Ishikawa (cell line): ENCODE measurements around the gene CGRRF1.

Experiments
- CEBPB ChIP-seq: IDR thresholded peaks from 2 replicates; pipeline ENCODE4 v1.6.1; 2012
- CREB1 ChIP-seq: IDR thresholded peaks from 2 replicates; pipeline ENCODE4 v1.6.1; 2012; ENCODE audit warnings: low read depth
- EGR1 ChIP-seq: IDR thresholded peaks from 2 replicates; pipeline ENCODE4 v1.6.1; 2012
- EP300 ChIP-seq: IDR thresholded peaks from 2 replicates; pipeline ENCODE4 v1.6.1; 2012; ENCODE audit warnings: borderline replicate concordance
- FOXM1 ChIP-seq: IDR thresholded peaks from 2 replicates; pipeline ENCODE4 v1.6.1; 2012; ENCODE audit warnings: low read depth, borderline replicate concordance
- NFIC ChIP-seq: IDR thresholded peaks from 2 replicates; pipeline ENCODE4 v1.6.1; 2012
- RAD21 ChIP-seq: IDR thresholded peaks from 2 replicates; pipeline ENCODE4 v1.6.1; 2012; ENCODE audit warnings: low read depth
- TAF1 ChIP-seq: IDR thresholded peaks from 2 replicates; pipeline ENCODE4 v1.6.1; 2012; ENCODE audit warnings: low read depth, mild to moderate bottlenecking
- TCF12 ChIP-seq: IDR thresholded peaks from 2 replicates; pipeline ENCODE4 v1.6.1; 2012; ENCODE audit warnings: low read depth
- TEAD4 ChIP-seq: IDR thresholded peaks from 2 replicates; pipeline ENCODE4 v1.6.1; 2012
- YY1 ChIP-seq: IDR thresholded peaks from 2 replicates; pipeline ENCODE4 v1.6.1; 2012; ENCODE audit warnings: low read depth
- ZBTB7A ChIP-seq: IDR thresholded peaks from 2 replicates; pipeline ENCODE4 v1.6.1; 2012; ENCODE audit warnings: low read depth
- TF ChIP-seq, protein P1 (sequence below): IDR thresholded peaks from 2 replicates; pipeline ENCODE4 v1.6.1; 2012
- TF ChIP-seq, protein P2 (sequence below): IDR thresholded peaks from 2 replicates; pipeline ENCODE4 v1.6.1; 2012; ENCODE audit warnings: low read depth, mild to moderate bottlenecking
- TF ChIP-seq, protein P3 (sequence below): IDR thresholded peaks from 2 replicates; pipeline ENCODE4 v1.6.1; 2012

Gene CGRRF1

DNA sequence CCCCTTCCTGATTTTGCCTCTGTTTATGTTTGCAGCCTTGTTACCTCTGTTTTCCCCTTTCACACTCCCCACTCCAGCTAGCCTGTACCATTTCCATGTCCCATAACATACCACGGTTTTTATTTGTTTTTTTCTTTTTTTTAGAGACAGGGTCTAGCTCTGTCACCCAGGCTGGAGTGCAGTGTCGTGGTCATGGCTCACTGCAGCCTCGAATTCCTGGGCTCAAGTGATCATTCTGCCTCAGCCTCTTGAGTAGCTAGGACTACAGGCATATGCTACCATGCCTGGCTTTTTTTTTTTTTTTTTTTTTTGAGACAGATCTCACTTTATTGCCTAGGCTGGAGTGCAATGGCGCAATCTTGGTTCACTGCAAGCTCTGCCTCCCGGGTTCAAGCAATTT is 38.8 kb downstream of the CGRRF1 start:
- TF ChIP-seq, protein P1, sequence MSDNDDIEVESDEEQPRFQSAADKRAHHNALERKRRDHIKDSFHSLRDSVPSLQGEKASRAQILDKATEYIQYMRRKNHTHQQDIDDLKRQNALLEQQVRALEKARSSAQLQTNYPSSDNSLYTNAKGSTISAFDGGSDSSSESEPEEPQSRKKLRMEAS, result no peak
- TF ChIP-seq NFIC (no peak), TEAD4 (no peak), YY1 (no peak), RAD21 (no peak), EGR1 (no peak), ZBTB7A (no peak)
- TF ChIP-seq, protein P2, sequence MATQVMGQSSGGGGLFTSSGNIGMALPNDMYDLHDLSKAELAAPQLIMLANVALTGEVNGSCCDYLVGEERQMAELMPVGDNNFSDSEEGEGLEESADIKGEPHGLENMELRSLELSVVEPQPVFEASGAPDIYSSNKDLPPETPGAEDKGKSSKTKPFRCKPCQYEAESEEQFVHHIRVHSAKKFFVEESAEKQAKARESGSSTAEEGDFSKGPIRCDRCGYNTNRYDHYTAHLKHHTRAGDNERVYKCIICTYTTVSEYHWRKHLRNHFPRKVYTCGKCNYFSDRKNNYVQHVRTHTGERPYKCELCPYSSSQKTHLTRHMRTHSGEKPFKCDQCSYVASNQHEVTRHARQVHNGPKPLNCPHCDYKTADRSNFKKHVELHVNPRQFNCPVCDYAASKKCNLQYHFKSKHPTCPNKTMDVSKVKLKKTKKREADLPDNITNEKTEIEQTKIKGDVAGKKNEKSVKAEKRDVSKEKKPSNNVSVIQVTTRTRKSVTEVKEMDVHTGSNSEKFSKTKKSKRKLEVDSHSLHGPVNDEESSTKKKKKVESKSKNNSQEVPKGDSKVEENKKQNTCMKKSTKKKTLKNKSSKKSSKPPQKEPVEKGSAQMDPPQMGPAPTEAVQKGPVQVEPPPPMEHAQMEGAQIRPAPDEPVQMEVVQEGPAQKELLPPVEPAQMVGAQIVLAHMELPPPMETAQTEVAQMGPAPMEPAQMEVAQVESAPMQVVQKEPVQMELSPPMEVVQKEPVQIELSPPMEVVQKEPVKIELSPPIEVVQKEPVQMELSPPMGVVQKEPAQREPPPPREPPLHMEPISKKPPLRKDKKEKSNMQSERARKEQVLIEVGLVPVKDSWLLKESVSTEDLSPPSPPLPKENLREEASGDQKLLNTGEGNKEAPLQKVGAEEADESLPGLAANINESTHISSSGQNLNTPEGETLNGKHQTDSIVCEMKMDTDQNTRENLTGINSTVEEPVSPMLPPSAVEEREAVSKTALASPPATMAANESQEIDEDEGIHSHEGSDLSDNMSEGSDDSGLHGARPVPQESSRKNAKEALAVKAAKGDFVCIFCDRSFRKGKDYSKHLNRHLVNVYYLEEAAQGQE, result no peak

DNA sequence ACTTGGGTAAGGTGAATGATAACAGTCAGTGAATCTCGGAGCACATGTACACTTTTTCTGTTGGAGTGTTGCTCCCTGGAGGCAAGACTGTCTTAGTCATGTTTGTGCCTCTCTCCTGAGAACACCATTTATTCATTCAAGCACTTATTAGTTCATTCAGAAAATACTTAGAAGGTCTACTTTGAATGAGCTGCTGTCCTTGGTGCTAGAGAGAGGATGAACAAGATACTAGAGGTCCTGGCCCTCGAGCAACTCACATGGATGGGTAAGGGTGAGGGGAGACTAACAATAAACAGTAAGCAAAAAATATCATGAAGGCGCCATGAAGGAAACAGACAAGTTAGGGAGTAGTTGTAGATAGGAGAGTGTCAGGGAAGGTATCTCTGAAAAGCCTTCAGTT is 40.2 kb downstream of the CGRRF1 start:
- TF ChIP-seq, protein P2, result peak; percentile 86
- TF ChIP-seq FOXM1 (no peak), NFIC (no peak)

DNA sequence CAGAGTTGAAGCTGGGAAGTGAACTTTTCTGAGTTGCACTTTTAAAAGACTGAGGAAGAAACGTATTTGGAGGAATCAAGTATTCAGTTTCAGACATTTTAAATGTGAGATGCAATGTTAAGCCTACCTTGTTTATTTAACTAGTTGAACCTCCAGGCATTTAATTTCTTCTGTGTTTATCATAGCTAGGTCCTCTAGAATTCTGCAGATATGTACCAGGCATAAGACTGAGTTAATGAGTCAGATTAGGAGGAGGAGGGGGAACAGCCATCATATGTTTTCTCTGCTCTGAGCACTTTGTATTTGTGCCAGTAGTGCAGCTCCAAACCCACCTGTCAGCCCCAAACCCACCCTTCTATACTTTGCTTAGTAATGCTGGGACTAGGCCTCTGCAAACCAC is 40.8 kb downstream of the CGRRF1 start:
- TF ChIP-seq, protein P1, result no peak
- TF ChIP-seq CREB1 (no peak), TAF1 (no peak), EP300 (no peak), RAD21 (no peak), EGR1 (no peak), ZBTB7A (no peak), FOXM1 (no peak), TCF12 (no peak), TEAD4 (no peak), YY1 (no peak), NFIC (no peak)
- TF ChIP-seq, protein P2, result no peak

DNA sequence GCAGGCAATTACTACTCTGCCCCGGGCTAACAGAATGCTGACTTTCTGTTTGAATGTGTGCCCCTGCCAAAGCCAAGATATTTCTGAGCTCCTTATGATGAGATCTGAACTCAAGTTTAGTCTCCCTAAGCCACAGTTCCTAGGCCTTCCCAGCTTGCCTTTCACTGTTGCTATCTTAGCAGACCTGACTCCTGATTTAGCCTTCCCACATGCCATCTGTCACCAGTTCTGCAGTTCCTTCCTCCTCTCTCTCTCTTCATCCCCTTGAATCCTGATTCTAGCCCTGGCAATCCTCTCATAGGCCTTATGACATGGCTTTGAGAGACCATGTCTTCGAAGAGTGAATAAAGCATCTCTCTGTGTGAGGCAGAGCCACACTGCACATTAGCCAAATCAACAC is 44.7 kb downstream of the CGRRF1 start:
- TF ChIP-seq ZBTB7A (no peak), YY1 (no peak), TAF1 (no peak), TCF12 (no peak), NFIC (no peak), CREB1 (no peak), FOXM1 (no peak), EGR1 (no peak), EP300 (no peak), CEBPB (no peak), RAD21 (no peak), TEAD4 (no peak)
- TF ChIP-seq, protein P1, result no peak
- TF ChIP-seq, protein P3, sequence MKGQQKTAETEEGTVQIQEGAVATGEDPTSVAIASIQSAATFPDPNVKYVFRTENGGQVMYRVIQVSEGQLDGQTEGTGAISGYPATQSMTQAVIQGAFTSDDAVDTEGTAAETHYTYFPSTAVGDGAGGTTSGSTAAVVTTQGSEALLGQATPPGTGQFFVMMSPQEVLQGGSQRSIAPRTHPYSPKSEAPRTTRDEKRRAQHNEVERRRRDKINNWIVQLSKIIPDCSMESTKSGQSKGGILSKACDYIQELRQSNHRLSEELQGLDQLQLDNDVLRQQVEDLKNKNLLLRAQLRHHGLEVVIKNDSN, result no peak
- TF ChIP-seq, protein P2, result no peak
